B cell (primary cell): ENCODE measurements around the gene ABCG1. TPM values are rescaled to one million over a fixed set of nuclear protein-coding genes. Genes with fewer than 3 reads are reported as not detected.

Experiments used
- ATAC-seq: fragments of 200-7000 bp; cut with Tn5 transposase; one replicate; pipeline ENCODE4 v1.10.0; 2021; ENCODE audit warnings: low read depth, mild to moderate bottlenecking, moderate number of reproducible peaks, moderate library complexity
- CTCF ChIA-PET: fragments of 350-600 bp; sonication (Branson Sonifier 250); formaldehyde crosslinking; loops from one replicate; lab custom pipeline; 2021; ENCODE audit warnings: antibody characterized with exemption, inconsistent platforms; lab: Charles Lee
- POLR2A ChIA-PET: fragments of 350-600 bp; sonication (Branson Sonifier 250); formaldehyde crosslinking; loops from one replicate; lab custom pipeline; 2021; ENCODE audit warnings: antibody characterized with exemption; lab: Charles Lee
- DNase-seq: peaks from one replicate; pipeline ENCODE4 v3.0.0; 2013
- H2AFZ ChIP-seq: 2 replicates; pipeline ENCODE4 v1.6.1; 2012; ENCODE audit warnings: mild to moderate bottlenecking, low read depth, low read length; ENCODE audit not compliant: insufficient read depth, poor library complexity, severe bottlenecking
- H3K27ac ChIP-seq, 2 donors: 1 replicate in 1 of 2; 2 replicates in 1 of 2; pipeline ENCODE4 v1.5.1; 2012 to 2013; ENCODE audit warnings: low read length in 2 of 2, mild to moderate bottlenecking in 2 of 2, moderate library complexity in 1 of 2
- H3K27me3 ChIP-seq, 4 experiments: fragments of 200-600 bp in 1 of 4; sonication (generic) in 1 of 4; replicated peaks in 1 of 4; 1 replicate in 2 of 4; 2 replicates in 2 of 4; pipeline versions ENCODE4 v1.6.1 to v1.7.0; 2013 to 2016; ENCODE audit warnings: low read length in 3 of 4, mild to moderate bottlenecking in 2 of 4, mixed read lengths in 1 of 4, moderate library complexity in 1 of 4; ENCODE audit not compliant: insufficient read depth in 4 of 4, control insufficient read depth in 3 of 4; ENCODE audit errors: control extremely low read depth in 1 of 4
- H3K36me3 ChIP-seq, 2 experiments: replicated peaks in 1 of 2; 1 replicate in 1 of 2; 2 replicates in 1 of 2; pipeline versions ENCODE4 v1.6.1 to v1.7.1; 2013; ENCODE audit warnings: low read length in 1 of 2; ENCODE audit not compliant: insufficient read depth in 2 of 2, control insufficient read depth in 1 of 2; ENCODE audit errors: control extremely low read depth in 1 of 2, extremely low read depth in 1 of 2
- H3K4me1 ChIP-seq, 2 donors: fragments of 200-600 bp in 1 of 2; sonication (generic) in 1 of 2; 1 replicate in 1 of 2; 2 replicates in 1 of 2; pipeline versions ENCODE4 v1.5.1 to v1.6.1; 2013 to 2017; ENCODE audit warnings: low read length in 2 of 2; ENCODE audit not compliant: control insufficient read depth in 2 of 2, insufficient read depth in 2 of 2
- H3K4me2 ChIP-seq: replicated peaks from 2 replicates; pipeline ENCODE3; 2012; ENCODE audit warnings: mild to moderate bottlenecking, low read depth, low read length; ENCODE audit not compliant: poor library complexity, severe bottlenecking
- H3K4me3 ChIP-seq, 5 experiments: fragments of 200-600 bp in 1 of 5; sonication (generic) in 1 of 5; 1 replicate in 3 of 5; 2 replicates in 2 of 5; pipeline versions ENCODE4 v1.5.1 to v1.7.0; 2011 to 2016; ENCODE audit warnings: low read length in 4 of 5, mild to moderate bottlenecking in 4 of 5, low read depth in 2 of 5, control low read depth in 1 of 5, moderate library complexity in 1 of 5; ENCODE audit not compliant: insufficient read depth in 1 of 5; ENCODE audit errors: control extremely low read depth in 1 of 5, extremely low read depth in 1 of 5
- H3K79me2 ChIP-seq: fragments of 200-600 bp; sonication (generic); one replicate; pipeline ENCODE4 v1.6.0; 2016; ENCODE audit warnings: low read length; ENCODE audit not compliant: control insufficient read depth, insufficient read depth
- H3K9ac ChIP-seq: fragments of 200-600 bp; sonication (generic); 2 replicates; pipeline ENCODE4 v1.6.1; 2017; ENCODE audit warnings: mild to moderate bottlenecking, low read length, moderate library complexity
- H3K9me3 ChIP-seq, 3 donors: one replicate each; pipeline versions ENCODE4 v1.6.1 to v1.7.1; 2013; ENCODE audit warnings: low read length in 2 of 3; ENCODE audit not compliant: control insufficient read depth in 2 of 3, insufficient read depth in 1 of 3; ENCODE audit errors: control extremely low read depth in 1 of 3
- H4K20me1 ChIP-seq: 2 replicates; pipeline ENCODE4 v1.6.0; 2012; ENCODE audit warnings: mild to moderate bottlenecking, low read length; ENCODE audit not compliant: insufficient read depth, control insufficient read depth, poor library complexity, severe bottlenecking
- H3K27ac Mint-ChIP-seq: one replicate; pipeline ENCODE4 v1.8.0; 2021; ENCODE audit warnings: mixed read lengths
- H3K27me3 Mint-ChIP-seq: one replicate; pipeline ENCODE4 v1.8.0; 2021; ENCODE audit warnings: mixed read lengths
- H3K4me1 Mint-ChIP-seq: one replicate; pipeline ENCODE4 v1.8.0; 2021; ENCODE audit warnings: mixed read lengths
- H3K4me3 Mint-ChIP-seq: one replicate; pipeline ENCODE4 v1.8.0; 2021; ENCODE audit warnings: mixed read lengths
- H3K9me3 Mint-ChIP-seq: one replicate; pipeline ENCODE4 v1.8.0; 2022; ENCODE audit warnings: mixed read lengths; ENCODE audit not compliant: insufficient read depth
- EZH2 ChIP-seq: IDR thresholded peaks from 2 replicates; pipeline ENCODE4 v1.6.1; 2012; ENCODE audit warnings: borderline replicate concordance, low read depth, mild to moderate bottlenecking, moderate library complexity, low read length; ENCODE audit not compliant: insufficient read depth, poor library complexity, severe bottlenecking
- WGBS: methylation state at CpG from one replicate; pipeline ENCODE4 v1.1.5; 2013; ENCODE audit warnings: missing lambda C conversion rate; ENCODE audit not compliant: insufficient coverage; 5-methylcytosine and 5-hydroxymethylcytosine counted together
- intact Hi-C: fragments of 100-400 bp; cut with micrococcal nuclease; formaldehyde crosslinking; loops from one replicate; pipeline ENCODE4 v1.10.0; 2022
- polyA plus RNA-seq: library from polyadenylated mRNA; depleted of rRNA; stranded (reverse); fragments of >200 nt; gene quantifications from 2 replicates; pipeline ENCODE4 v1.2.3, GENCODE V29; 2012
- total RNA-seq, 2 donors: library from RNA; stranded (reverse); fragments of 120-200 nt in 1 of 2; gene quantifications; 1 replicate in 1 of 2; 2 replicates in 1 of 2; pipeline versions ENCODE4 v1.2.3 to v1.2.4, GENCODE V29; 2013 to 2022
- TF ChIP-seq, protein P1 (sequence below): fragments of 200-600 bp; IDR thresholded peaks from one replicate; pipeline ENCODE4 v1.8.0; 2022; ENCODE audit warnings: antibody characterized with exemption, mild to moderate bottlenecking

Gene ABCG1
- total and polyA plus RNA-seq, 2 donors (not counting 1 experiment from before 2014, with no cell fraction given): 8.7 to 27.5 TPM

DNA sequence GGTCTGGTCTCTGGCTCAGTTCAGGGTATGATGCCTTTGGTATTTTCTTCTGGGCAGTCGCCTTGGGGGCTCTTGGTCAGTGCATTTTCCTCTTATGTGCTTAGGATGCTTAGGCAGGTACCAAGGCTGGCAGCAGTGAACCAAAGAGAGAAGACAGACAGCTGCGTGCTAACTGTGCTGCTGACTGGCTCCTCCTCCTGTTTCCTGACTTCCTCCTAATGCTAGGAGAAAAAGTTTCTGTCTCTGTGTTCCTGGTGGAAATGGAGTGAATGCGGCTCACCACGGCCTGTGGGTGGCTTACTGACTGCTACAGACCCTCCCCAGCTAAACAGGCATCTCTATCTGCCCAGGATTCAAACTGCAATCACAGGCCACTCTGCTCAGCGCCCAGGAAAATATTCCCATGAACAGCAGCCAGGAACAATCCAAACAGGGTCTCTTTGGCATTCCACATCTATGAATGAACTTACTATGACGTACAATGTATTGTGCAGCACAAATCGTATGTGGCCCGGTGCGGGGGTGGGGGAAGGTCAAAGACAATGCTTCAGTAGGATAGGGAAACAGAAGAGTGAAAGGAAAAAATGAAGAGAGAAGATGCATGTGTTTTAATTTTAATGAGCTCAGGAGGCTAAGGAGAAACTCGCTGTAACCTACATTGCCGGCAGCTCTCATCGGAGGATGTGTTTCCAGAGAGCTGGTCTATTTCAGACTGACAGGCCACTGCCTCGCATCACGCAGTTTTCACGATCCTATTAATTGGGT lies 2.8 kb downstream of the ABCG1 start:
- Histone ChIP-seq H3K9ac (no peak overlapping the region), H3K27ac (no peak overlapping the region)
- 86% methylated on average over 13 of the region's 15 CpGs for WGBS

DNA sequence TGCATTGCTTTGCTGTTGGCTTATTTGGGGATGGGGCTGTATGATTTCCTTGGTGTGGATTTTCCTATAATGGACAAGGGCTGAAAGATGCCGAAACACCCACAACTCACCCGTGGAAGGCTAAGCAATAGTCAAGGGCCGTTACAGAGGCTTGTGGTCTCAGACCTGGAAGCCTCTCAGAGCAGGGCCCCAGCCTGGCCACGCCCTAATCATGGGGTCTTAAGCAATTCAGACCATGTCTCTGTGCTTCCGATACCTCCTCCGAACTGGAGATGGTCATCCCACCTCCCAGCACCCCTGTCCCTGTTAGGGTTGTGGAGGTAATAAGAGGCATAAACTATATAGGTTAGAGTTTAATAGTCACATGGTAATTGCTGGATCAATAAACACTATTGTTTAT lies 3.4 kb downstream of the ABCG1 start:
- Histone ChIP-seq H3K4me2 (no peak overlapping the region), H3K27ac (no peak overlapping the region), H4K20me1 (peaks cover 61% of the 10 kb centered on the region), H3K79me2 (peaks cover 48% of the 10 kb centered on the region), H3K9me3 (peaks cover 0 to 2% (median 0%) of the 10 kb centered on the region in 3 donors), H2AFZ (no peak overlapping the region), H3K9ac (no peak overlapping the region), H3K27me3 (no peaks in the 10 kb centered on the region), H3K4me3 (no peak overlapping the region), H3K4me1 (peaks cover 30 to 43% of the 10 kb centered on the region in 2 donors), H3K36me3 (peaks cover 0 to 29% of the 10 kb centered on the region in 2 experiments)
- H3K27ac Mint-ChIP-seq: no peak overlapping the region
- H3K27me3 Mint-ChIP-seq: no peaks in the 10 kb centered on the region
- H3K4me3 Mint-ChIP-seq: no peak overlapping the region
- intact Hi-C loops: no loop called here
- POLR2A ChIA-PET: no interaction called here
- H3K4me1 Mint-ChIP-seq: peaks cover 53% of the 10 kb centered on the region
- H3K9me3 Mint-ChIP-seq: peaks cover under 1% of the 10 kb centered on the region
- DNase-seq (no peak), ATAC-seq (no peak)
- TF ChIP-seq EZH2: no peak
- TF ChIP-seq, protein P1, sequence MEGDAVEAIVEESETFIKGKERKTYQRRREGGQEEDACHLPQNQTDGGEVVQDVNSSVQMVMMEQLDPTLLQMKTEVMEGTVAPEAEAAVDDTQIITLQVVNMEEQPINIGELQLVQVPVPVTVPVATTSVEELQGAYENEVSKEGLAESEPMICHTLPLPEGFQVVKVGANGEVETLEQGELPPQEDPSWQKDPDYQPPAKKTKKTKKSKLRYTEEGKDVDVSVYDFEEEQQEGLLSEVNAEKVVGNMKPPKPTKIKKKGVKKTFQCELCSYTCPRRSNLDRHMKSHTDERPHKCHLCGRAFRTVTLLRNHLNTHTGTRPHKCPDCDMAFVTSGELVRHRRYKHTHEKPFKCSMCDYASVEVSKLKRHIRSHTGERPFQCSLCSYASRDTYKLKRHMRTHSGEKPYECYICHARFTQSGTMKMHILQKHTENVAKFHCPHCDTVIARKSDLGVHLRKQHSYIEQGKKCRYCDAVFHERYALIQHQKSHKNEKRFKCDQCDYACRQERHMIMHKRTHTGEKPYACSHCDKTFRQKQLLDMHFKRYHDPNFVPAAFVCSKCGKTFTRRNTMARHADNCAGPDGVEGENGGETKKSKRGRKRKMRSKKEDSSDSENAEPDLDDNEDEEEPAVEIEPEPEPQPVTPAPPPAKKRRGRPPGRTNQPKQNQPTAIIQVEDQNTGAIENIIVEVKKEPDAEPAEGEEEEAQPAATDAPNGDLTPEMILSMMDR: no peak
- 94% methylated on average over 4 of the region's 6 CpGs for WGBS
- CTCF ChIA-PET: interaction anchor here (1.4 to 3.9 kb wide), 3 partner anchors 12 to 37 kb away, joined by 5 to 36 read pairs (median 19); no protein-coding TSS in a partner anchor

More for the DNA sequence above, 2.8 kb downstream of the ABCG1 start:
- H3K9me3 Mint-ChIP-seq: no peaks in the 10 kb centered on the region
- no peak overlapping the region for H3K27ac Mint-ChIP-seq
- H3K4me3 ChIP-seq: no peak overlapping the region
- TF ChIP-seq, protein P1: no peak
- no peak for TF ChIP-seq EZH2
- peaks cover 0 to 23% of the 10 kb centered on the region in 2 experiments for H3K36me3 ChIP-seq
- ATAC-seq (no peak), DNase-seq (no peak)
- no peaks in the 10 kb centered on the region for H3K27me3 Mint-ChIP-seq
- CTCF ChIA-PET: interaction anchor here (1.0 to 3.9 kb wide), 4 partner anchors 12 to 57 kb away, joined by 3 to 36 read pairs (median 12); no protein-coding TSS in a partner anchor
- no peak overlapping the region for H2AFZ ChIP-seq
- peaks cover 53% of the 10 kb centered on the region for H3K4me1 Mint-ChIP-seq
- peak overlapping the region; percentile 37 for H3K4me3 Mint-ChIP-seq
- H3K9me3 ChIP-seq: peaks cover 0 to 7% (median 0%) of the 10 kb centered on the region in 3 donors
- intact Hi-C loops: no loop called here
- H4K20me1 ChIP-seq: peaks cover 57% of the 10 kb centered on the region
- peaks cover 29 to 41% of the 10 kb centered on the region in 2 donors for H3K4me1 ChIP-seq
- H3K27me3 ChIP-seq: no peaks in the 10 kb centered on the region
- peaks cover 48% of the 10 kb centered on the region for H3K79me2 ChIP-seq
- POLR2A ChIA-PET: no interaction called here
- H3K4me2 ChIP-seq: peak overlapping the region; percentile 30
